GM19438 (cell line): Measurements from ENCODE around the gene DPYSL4.
A peak's percentile ranks its signal among the peaks of the same experiment; 100 is the strongest.

Experiments
- ATAC-seq: cut with Tn5 transposase; IDR thresholded peaks from one replicate; pipeline ENCODE4 v1.9.1; 2021; ENCODE audit warnings: low read depth; ENCODE audit not compliant: unreplicated experiment

DPYSL4 gene

GRCh38 chr10:132162590-132163277 is 24.0 kb upstream of the DPYSL4 start:
- no peak for ATAC-seq

- peak; percentile 80 for ATAC-seq
Measured at GRCh38 chr10:132163278-132163765, 23.4 kb upstream of the DPYSL4 start.

DNA sequence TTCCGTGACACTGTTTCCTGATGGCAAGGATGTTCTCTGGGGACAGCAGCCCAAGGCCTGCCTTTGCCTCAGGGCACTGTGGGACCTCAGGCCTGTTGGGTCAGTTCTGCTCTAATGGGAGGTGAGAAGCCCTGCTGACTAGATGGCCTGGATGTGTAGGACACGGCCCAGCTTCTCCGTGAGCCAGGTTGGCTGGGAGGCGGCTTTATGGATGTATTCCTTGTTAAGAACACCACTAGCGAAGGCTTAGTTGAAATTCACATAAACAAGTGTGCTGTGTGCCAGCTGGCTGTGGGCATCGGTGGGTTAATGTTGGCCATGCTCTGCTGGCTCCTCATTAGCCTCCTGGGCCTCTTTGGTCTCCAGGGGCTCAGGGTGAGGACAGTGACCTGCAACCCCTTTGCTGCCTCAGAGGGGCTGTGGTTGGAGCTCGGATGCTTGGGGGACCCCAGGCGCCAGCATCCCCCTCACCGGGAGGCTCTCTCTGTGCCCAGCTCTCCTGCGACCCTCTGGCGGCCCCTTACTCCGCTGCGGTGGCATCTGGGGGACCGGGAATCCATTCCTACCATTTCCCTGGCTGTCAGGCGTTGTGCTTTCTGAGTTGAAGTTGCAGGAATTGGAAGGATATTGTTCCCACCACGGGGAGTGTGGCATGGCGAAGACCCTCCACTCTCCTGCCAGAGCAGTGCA is 22.8 kb upstream of the DPYSL4 start:
- no peak for ATAC-seq

GRCh38 chr10:132164761-132165278 is 21.9 kb upstream of the DPYSL4 start:
- ATAC-seq = no peak

DNA sequence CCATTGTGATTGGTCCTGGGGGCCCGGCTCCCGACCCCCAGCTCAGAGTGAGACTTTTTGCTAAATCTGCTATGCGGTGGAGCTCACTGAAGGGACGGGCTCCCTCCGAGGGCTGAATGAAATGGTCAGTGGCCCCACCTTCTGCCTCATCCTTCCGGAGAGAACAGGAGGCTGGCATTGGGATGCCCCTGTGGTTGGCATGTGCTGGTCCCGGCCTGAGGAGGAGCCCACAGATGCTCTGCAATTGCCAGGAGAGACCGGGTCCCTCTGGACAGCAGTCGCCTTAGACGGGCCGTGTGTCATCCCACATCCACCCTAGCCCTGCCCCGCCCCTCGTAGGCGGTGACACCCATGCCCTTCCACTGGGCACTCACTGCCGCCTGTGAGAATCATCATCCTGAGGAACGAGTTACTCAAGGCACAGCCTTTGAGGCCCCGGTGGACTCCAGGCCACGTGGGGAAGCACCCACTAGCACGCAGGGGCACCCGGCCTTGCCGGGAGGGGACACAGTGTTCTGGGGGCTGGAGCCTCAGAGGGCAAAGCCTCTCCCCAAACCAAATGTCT is 21.2 kb upstream of the DPYSL4 start:
- no peak for ATAC-seq

DNA sequence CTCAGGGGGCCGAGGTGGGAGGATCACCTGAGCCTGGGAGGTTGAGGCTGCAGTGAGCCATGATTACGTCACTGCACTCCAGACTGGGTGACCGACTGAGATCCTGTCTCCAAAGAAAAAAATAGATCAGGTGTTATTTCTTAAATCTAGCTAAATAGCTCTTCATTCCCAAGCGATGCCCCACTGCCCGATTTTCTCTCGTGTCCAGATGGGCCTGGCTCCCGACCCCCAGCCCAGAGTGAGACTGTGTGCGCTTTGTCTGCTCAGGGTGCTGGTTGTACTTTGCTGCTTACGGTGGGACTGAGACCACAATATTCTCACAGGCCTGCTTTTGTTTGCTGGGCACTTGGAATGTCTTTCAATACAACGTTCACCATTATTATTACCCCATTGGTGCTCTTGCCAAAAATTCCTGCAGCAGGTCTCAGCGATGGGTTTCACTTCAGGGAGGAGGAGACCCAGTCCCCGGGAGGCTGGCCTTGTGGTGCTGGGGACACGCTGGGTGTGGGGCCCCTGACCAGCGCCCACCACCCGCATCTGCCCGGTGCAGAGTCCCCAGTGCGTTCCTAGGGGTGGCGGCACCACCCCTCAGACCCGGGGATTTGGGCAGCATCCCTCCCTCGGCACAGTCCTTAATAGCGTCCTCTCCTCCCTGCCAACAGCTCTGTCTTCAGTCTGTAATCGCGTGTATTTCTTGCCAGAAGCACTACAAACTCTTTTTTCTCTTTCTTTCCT is 20.4 kb upstream of the DPYSL4 start:
- ATAC-seq = no peak

- no peak for ATAC-seq
Measured at GRCh38 chr10:132167041-132167674, 19.6 kb upstream of the DPYSL4 start.

- ATAC-seq = no peak
Measured at GRCh38 chr10:132167976-132168375, 18.8 kb upstream of the DPYSL4 start.

- ATAC-seq = no peak
Measured at GRCh38 chr10:132168571-132169030, 18.1 kb upstream of the DPYSL4 start.

- no peak for ATAC-seq
Measured at GRCh38 chr10:132169031-132169765, 17.6 kb upstream of the DPYSL4 start.

- ATAC-seq = no peak
Measured at GRCh38 chr10:132169766-132170560, 16.8 kb upstream of the DPYSL4 start.

GRCh38 chr10:132170561-132171361 is 16.0 kb upstream of the DPYSL4 start:
- ATAC-seq = no peak

- no peak for ATAC-seq
Measured at GRCh38 chr10:132172091-132173066, 14.4 kb upstream of the DPYSL4 start.

- ATAC-seq = no peak
Measured at GRCh38 chr10:132173185-132173584, 13.6 kb upstream of the DPYSL4 start.

DNA sequence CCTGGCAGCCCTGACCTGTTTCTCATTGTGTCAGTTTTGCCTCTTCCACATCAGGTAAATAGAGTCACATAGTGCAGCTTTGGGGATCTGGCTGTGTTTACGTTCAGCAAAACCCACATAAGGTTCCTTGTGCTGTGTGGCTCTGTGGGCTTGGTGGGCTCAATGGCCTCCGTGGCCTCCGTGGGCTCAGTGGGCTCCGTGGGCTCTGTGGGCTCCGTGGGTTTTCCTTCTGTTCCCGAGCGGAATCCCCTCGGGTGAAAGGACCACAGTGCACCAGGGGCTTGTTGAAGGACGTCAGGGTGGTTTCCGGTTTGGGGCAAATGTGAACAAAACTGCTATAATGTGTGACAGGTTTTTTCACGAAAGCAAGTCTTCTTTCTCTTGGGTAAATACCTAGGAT is 12.5 kb upstream of the DPYSL4 start:
- no peak for ATAC-seq

DNA sequence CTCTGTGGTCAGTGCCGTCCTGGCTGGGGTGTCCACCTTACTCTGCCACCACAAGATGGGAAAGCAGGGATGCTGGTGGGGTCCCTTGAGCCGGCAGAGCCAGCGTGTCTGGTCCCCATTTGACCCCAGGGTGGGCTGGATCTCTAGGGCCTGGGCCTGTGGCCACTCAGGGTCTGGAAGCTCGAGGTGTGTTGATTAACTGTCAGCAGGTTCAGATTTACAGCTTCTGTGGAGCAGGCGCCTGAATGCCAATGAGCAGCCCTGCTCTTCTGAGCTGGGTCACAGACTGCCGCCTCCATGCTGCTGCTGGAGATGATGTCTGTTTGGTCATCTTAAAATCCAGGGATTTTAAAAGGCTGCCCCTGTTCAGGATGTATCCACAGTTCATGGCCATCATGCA is 11.3 kb upstream of the DPYSL4 start:
- no peak for ATAC-seq
